PC-9 (cell line): ENCODE data around the gene SH3GL1. TPM values are rescaled to one million over a fixed set of nuclear protein-coding genes. Genes with fewer than 3 reads are reported as not detected.

Experiments
- BruUV-seq: library from RNA; stranded (reverse); fragments of 400-500 nt; replicated peaks from 2 replicates; lab custom pipeline; 2021; lab: Mats Ljungman, UMichigan
- CTCF ChIA-PET: fragments of 300-600 bp; sonication (Branson Sonifier 250); formaldehyde crosslinking; loops from one replicate; lab custom pipeline; 2022; ENCODE audit warnings: antibody characterized with exemption; lab: Charles Lee
- POLR2A ChIA-PET: fragments of 300-600 bp; sonication (Branson Sonifier 250); formaldehyde crosslinking; loops from one replicate; lab custom pipeline; 2022; ENCODE audit warnings: antibody characterized with exemption; ENCODE audit not compliant: unreplicated experiment; lab: Charles Lee
- DNase-seq, 2 experiments: peaks; one replicate each; pipeline versions ENCODE4 v3.0.0 to v3.0.0-alpha.2; 2015 to 2022; ENCODE audit warnings: mixed read lengths in 1 of 2
- H2AFZ ChIP-seq: fragments of 200-600 bp; sonication (generic); 2 replicates; pipeline ENCODE4 v1.8.1; 2017; ENCODE audit warnings: antibody characterized with exemption
- H3F3A ChIP-seq: fragments of 200-600 bp; sonication (generic); 2 replicates; pipeline ENCODE4 v1.8.1; 2017; ENCODE audit warnings: antibody characterized with exemption, mild to moderate bottlenecking, low read depth; ENCODE audit not compliant: insufficient read depth
- H3K27ac ChIP-seq: fragments of 200-600 bp; sonication (generic); 2 replicates; pipeline ENCODE4 v1.6.1; 2016; ENCODE audit warnings: mixed run types
- H3K27me3 ChIP-seq: fragments of 200-600 bp; sonication (generic); 2 replicates; pipeline ENCODE4 v1.6.1; 2016; ENCODE audit warnings: low read depth, mixed run types; ENCODE audit not compliant: insufficient read depth
- H3K36me3 ChIP-seq: fragments of 200-600 bp; sonication (generic); 2 replicates; pipeline ENCODE4 v1.6.1; 2016; ENCODE audit warnings: low read depth, mixed run types
- H3K4me1 ChIP-seq: fragments of 200-600 bp; sonication (generic); replicated peaks from 2 replicates; pipeline ENCODE4 v1.6.1; 2016; ENCODE audit warnings: mixed run types; ENCODE audit not compliant: insufficient read depth
- H3K4me2 ChIP-seq: fragments of 200-600 bp; sonication (generic); 2 replicates; pipeline ENCODE4 v1.6.1; 2017; ENCODE audit warnings: mixed run types
- H3K4me3 ChIP-seq: fragments of 200-600 bp; sonication (generic); 2 replicates; pipeline ENCODE4 v1.6.1; 2016; ENCODE audit warnings: mixed run types
- H3K79me2 ChIP-seq: fragments of 200-600 bp; sonication (generic); 2 replicates; pipeline ENCODE4 v1.6.1; 2017; ENCODE audit warnings: low read depth, mixed run types
- H3K9me2 ChIP-seq: fragments of 200-600 bp; sonication (generic); 2 replicates; pipeline ENCODE4 v1.8.1; 2017; ENCODE audit warnings: mild to moderate bottlenecking; ENCODE audit not compliant: insufficient read depth
- H3K9me3 ChIP-seq: fragments of 200-600 bp; sonication (generic); 2 replicates; pipeline ENCODE4 v1.8.1; 2016; ENCODE audit warnings: low read depth; ENCODE audit not compliant: insufficient read depth
- H4K20me1 ChIP-seq: fragments of 200-600 bp; sonication (generic); 2 replicates; pipeline ENCODE4 v1.8.1; 2017; ENCODE audit not compliant: insufficient read depth
- CTCF ChIP-seq: fragments of 200-600 bp; sonication (generic); conservative IDR thresholded peaks from 2 replicates; pipeline ENCODE4 v1.6.1; 2017; ENCODE audit warnings: mixed run types, antibody characterized with exemption, mild to moderate bottlenecking, moderate library complexity
- EZH2 ChIP-seq: fragments of 200-600 bp; sonication (generic); IDR thresholded peaks from 2 replicates; pipeline ENCODE4 v1.8.0; 2017; ENCODE audit warnings: antibody characterized with exemption, low read depth
- intact Hi-C: fragments of 100-400 bp; cut with micrococcal nuclease; formaldehyde crosslinking; loops from one replicate; pipeline ENCODE4 v1.10.0; 2022; ENCODE audit not compliant: unreplicated experiment
- total RNA-seq: library from RNA; stranded (reverse); gene quantifications from 2 replicates; pipeline ENCODE4 v1.2.3, GENCODE V29; 2021

SH3GL1 gene
- total RNA-seq, 1 experiment from 2014 or later = 49.2 TPM

GRCh38 chr19:4328243-4328990 is 71.9 kb downstream of the SH3GL1 start:
- H2AFZ ChIP-seq = no peak overlapping the region
- intact Hi-C loops = no loop called here
- H3K9me2 ChIP-seq = no peaks in the 10 kb centered on the region
- no peak overlapping the region for H3K4me3 ChIP-seq
- DNase-seq = no peak
- ChIA-PET POLR2A (no interaction called here), CTCF (no interaction called here)
- no peaks in the 10 kb centered on the region for H3K36me3 ChIP-seq
- H4K20me1 ChIP-seq = no peaks in the 10 kb centered on the region
- H3K27ac ChIP-seq = no peak overlapping the region
- H3K4me1 ChIP-seq = no peaks in the 10 kb centered on the region
- no peaks in the 10 kb centered on the region for H3F3A ChIP-seq
- H3K4me2 ChIP-seq = no peak overlapping the region
- BruUV-seq = no TSS peak
- no peaks in the 10 kb centered on the region for H3K79me2 ChIP-seq
- no peak for TF ChIP-seq CTCF
- TF ChIP-seq EZH2 = no peak
- no peaks in the 10 kb centered on the region for H3K9me3 ChIP-seq
- no peaks in the 10 kb centered on the region for H3K27me3 ChIP-seq

GRCh38 chr19:4327877-4328242 is 72.5 kb downstream of the SH3GL1 start:
- POLR2A ChIA-PET = no interaction called here
- Histone ChIP-seq H3K9me2 (no peaks in the 10 kb centered on the region), H3K4me3 (no peak overlapping the region), H3K27ac (no peak overlapping the region), H3K79me2 (no peaks in the 10 kb centered on the region), H3K27me3 (no peaks in the 10 kb centered on the region), H3K4me2 (no peak overlapping the region), H3K4me1 (no peaks in the 10 kb centered on the region), H4K20me1 (no peaks in the 10 kb centered on the region), H3K36me3 (no peaks in the 10 kb centered on the region), H3F3A (no peaks in the 10 kb centered on the region), H2AFZ (no peak overlapping the region), H3K9me3 (no peaks in the 10 kb centered on the region)
- BruUV-seq = no TSS peak
- DNase-seq = no peak
- TF ChIP-seq EZH2 (no peak), CTCF (no peak)
- intact Hi-C loops = no loop called here
- CTCF ChIA-PET = no interaction called here

- Histone ChIP-seq H3K79me2 (no peaks in the 10 kb centered on the region), H3K27me3 (no peaks in the 10 kb centered on the region), H3K4me3 (no peak overlapping the region), H3K9me2 (no peaks in the 10 kb centered on the region), H4K20me1 (no peaks in the 10 kb centered on the region), H3F3A (no peaks in the 10 kb centered on the region), H3K27ac (no peak overlapping the region), H3K9me3 (no peaks in the 10 kb centered on the region), H3K4me1 (no peaks in the 10 kb centered on the region), H3K4me2 (no peak overlapping the region), H3K36me3 (no peaks in the 10 kb centered on the region), H2AFZ (no peak overlapping the region)
- no peak for DNase-seq
- ChIA-PET CTCF (no interaction called here), POLR2A (no interaction called here)
- no TSS peak for BruUV-seq
- intact Hi-C loops = no loop called here
- no peak for TF ChIP-seq CTCF
- no peak for TF ChIP-seq EZH2
Measured at GRCh38 chr19:4327252-4327876, 73.0 kb downstream of the SH3GL1 start.
